Calu3 (cell line): ENCODE results near the gene NABP1. TPM values are rescaled to one million over a fixed set of nuclear protein-coding genes. Genes with fewer than 3 reads are reported as not detected.

Experiments
- BruUV-seq: library from RNA; stranded (reverse); fragments of 400-500 nt; replicated peaks from 2 replicates; lab custom pipeline; 2021; lab: Mats Ljungman, UMichigan
- CTCF ChIA-PET: fragments of 300-600 bp; sonication (Branson Sonifier 250); formaldehyde crosslinking; loops from one replicate; lab custom pipeline; 2022; ENCODE audit warnings: antibody characterized with exemption; lab: Charles Lee
- DNase-seq: peaks from one replicate; pipeline ENCODE4 v3.0.0; 2022
- H3K27ac Mint-ChIP-seq: one replicate; pipeline ENCODE4 v1.8.0; 2022; ENCODE audit warnings: mixed read lengths; ENCODE audit not compliant: unreplicated experiment
- H3K27me3 Mint-ChIP-seq: one replicate; pipeline ENCODE4 v1.8.0; 2022; ENCODE audit warnings: mixed read lengths; ENCODE audit not compliant: unreplicated experiment
- H3K36me3 Mint-ChIP-seq: one replicate; pipeline ENCODE4 v1.8.0; 2022; ENCODE audit warnings: mild to moderate bottlenecking, moderate library complexity, mixed read lengths; ENCODE audit not compliant: insufficient read depth, unreplicated experiment
- H3K4me1 Mint-ChIP-seq: one replicate; pipeline ENCODE4 v1.8.0; 2022; ENCODE audit warnings: mild to moderate bottlenecking, low read depth, mixed read lengths; ENCODE audit not compliant: unreplicated experiment
- H3K4me3 Mint-ChIP-seq: one replicate; pipeline ENCODE4 v1.8.0; 2022; ENCODE audit warnings: mild to moderate bottlenecking, low read depth, moderate library complexity, mixed read lengths; ENCODE audit not compliant: unreplicated experiment
- H3K9me3 Mint-ChIP-seq: one replicate; pipeline ENCODE4 v1.8.0; 2022; ENCODE audit warnings: low read depth, mixed read lengths; ENCODE audit not compliant: unreplicated experiment
- intact Hi-C: fragments of 100-400 bp; cut with micrococcal nuclease; formaldehyde crosslinking; loops from one replicate; pipeline ENCODE4 v1.10.0; 2022; ENCODE audit not compliant: unreplicated experiment
- total RNA-seq: library from RNA; stranded (reverse); gene quantifications from 2 replicates; pipeline ENCODE4 v1.2.3, GENCODE V29; 2022
- TF ChIP-seq, protein P1 (sequence below): fragments of 200-600 bp; IDR thresholded peaks from one replicate; pipeline ENCODE4 v1.8.0; 2022; ENCODE audit warnings: antibody characterized with exemption; ENCODE audit not compliant: unreplicated experiment

Gene NABP1
- total RNA-seq, 1 experiment from 2014 or later: 71.8 TPM

- intact Hi-C loops: no loop called here
- BruUV-seq: no TSS peak
- no peak overlapping the region for H3K27ac Mint-ChIP-seq
- DNase-seq: no peak
- H3K9me3 Mint-ChIP-seq: no peaks in the 10 kb centered on the region
- no peaks in the 10 kb centered on the region for H3K4me1 Mint-ChIP-seq
- H3K36me3 Mint-ChIP-seq: no peaks in the 10 kb centered on the region
- TF ChIP-seq, protein P1, sequence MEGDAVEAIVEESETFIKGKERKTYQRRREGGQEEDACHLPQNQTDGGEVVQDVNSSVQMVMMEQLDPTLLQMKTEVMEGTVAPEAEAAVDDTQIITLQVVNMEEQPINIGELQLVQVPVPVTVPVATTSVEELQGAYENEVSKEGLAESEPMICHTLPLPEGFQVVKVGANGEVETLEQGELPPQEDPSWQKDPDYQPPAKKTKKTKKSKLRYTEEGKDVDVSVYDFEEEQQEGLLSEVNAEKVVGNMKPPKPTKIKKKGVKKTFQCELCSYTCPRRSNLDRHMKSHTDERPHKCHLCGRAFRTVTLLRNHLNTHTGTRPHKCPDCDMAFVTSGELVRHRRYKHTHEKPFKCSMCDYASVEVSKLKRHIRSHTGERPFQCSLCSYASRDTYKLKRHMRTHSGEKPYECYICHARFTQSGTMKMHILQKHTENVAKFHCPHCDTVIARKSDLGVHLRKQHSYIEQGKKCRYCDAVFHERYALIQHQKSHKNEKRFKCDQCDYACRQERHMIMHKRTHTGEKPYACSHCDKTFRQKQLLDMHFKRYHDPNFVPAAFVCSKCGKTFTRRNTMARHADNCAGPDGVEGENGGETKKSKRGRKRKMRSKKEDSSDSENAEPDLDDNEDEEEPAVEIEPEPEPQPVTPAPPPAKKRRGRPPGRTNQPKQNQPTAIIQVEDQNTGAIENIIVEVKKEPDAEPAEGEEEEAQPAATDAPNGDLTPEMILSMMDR: no peak
- H3K4me3 Mint-ChIP-seq: no peak overlapping the region
- H3K27me3 Mint-ChIP-seq: no peaks in the 10 kb centered on the region
- CTCF ChIA-PET: interaction anchor here (0.6 kb wide), 1 partner anchor 296 kb away, joined by 3 read pairs; no protein-coding TSS in a partner anchor
Measured at GRCh38 chr2:191715471-191715870, 37.5 kb downstream of the NABP1 start.

GRCh38 chr2:191719261-191719660, 41.3 kb downstream of the NABP1 start:
- BruUV-seq: no TSS peak
- Mint-ChIP-seq H3K4me1 (no peaks in the 10 kb centered on the region), H3K27ac (no peak overlapping the region), H3K9me3 (no peaks in the 10 kb centered on the region), H3K27me3 (no peaks in the 10 kb centered on the region), H3K36me3 (no peaks in the 10 kb centered on the region), H3K4me3 (no peak overlapping the region)
- intact Hi-C loops: no loop called here
- DNase-seq: no peak
- TF ChIP-seq, protein P1: no peak
- CTCF ChIA-PET: no interaction called here

GRCh38 chr2:191719938-191720337, 42.0 kb downstream of the NABP1 start:
- H3K27ac Mint-ChIP-seq: no peak overlapping the region
- intact Hi-C loops: no loop called here
- no TSS peak for BruUV-seq
- H3K9me3 Mint-ChIP-seq: no peaks in the 10 kb centered on the region
- no peaks in the 10 kb centered on the region for H3K27me3 Mint-ChIP-seq
- no peak for DNase-seq
- CTCF ChIA-PET: no interaction called here
- H3K4me1 Mint-ChIP-seq: no peaks in the 10 kb centered on the region
- H3K36me3 Mint-ChIP-seq: no peaks in the 10 kb centered on the region
- TF ChIP-seq, protein P1: no peak
- no peak overlapping the region for H3K4me3 Mint-ChIP-seq

GRCh38 chr2:191721331-191721730, 43.4 kb downstream of the NABP1 start:
- Mint-ChIP-seq H3K4me1 (no peaks in the 10 kb centered on the region), H3K4me3 (no peak overlapping the region), H3K9me3 (no peaks in the 10 kb centered on the region), H3K27ac (no peak overlapping the region), H3K27me3 (no peaks in the 10 kb centered on the region), H3K36me3 (no peaks in the 10 kb centered on the region)
- intact Hi-C loops: no loop called here
- CTCF ChIA-PET: no interaction called here
- DNase-seq: no peak
- no TSS peak for BruUV-seq
- TF ChIP-seq, protein P1: no peak
